IMR-90 (cell line): Measurements from ENCODE around the gene KIAA1614. TPM values are rescaled to one million over a fixed set of nuclear protein-coding genes. Genes with fewer than 3 reads are reported as not detected.

ENCODE experiments used
- ATAC-seq: fragments of 200-7000 bp; cut with Tn5 transposase; 2 replicates; pipeline ENCODE4 v1.9.1; 2020; ENCODE audit warnings: low read depth, mild to moderate bottlenecking, moderate library complexity
- BruUV-seq: library from RNA; stranded (reverse); fragments of 400-500 nt; replicated peaks from 2 replicates; lab custom pipeline; 2021; lab: Mats Ljungman, UMichigan
- CTCF ChIA-PET: fragments of 300-600 bp; formaldehyde crosslinking; extraction: SDS; loops from one replicate; lab custom pipeline; 2021; ENCODE audit warnings: antibody characterized with exemption; lab: Yijun Ruan, JAX
- POLR2A ChIA-PET: fragments of 300-600 bp; sonication (Branson Sonifier 250); formaldehyde crosslinking; loops from one replicate; lab custom pipeline; 2022; ENCODE audit warnings: antibody characterized with exemption; ENCODE audit not compliant: unreplicated experiment; lab: Charles Lee
- DNase-seq: peaks from one replicate; pipeline ENCODE4 v3.0.0; 2013
- H2AFZ ChIP-seq: replicated peaks from 2 replicates; pipeline ENCODE3; 2013; ENCODE audit warnings: low read length, mild to moderate bottlenecking; ENCODE audit not compliant: poor library complexity
- H2AK5ac ChIP-seq: 2 replicates; pipeline ENCODE4 v1.6.1; 2013; ENCODE audit warnings: low read depth, low read length, inconsistent platforms
- H2AK9ac ChIP-seq: replicated peaks from 2 replicates; pipeline ENCODE3; 2013; ENCODE audit warnings: mild to moderate bottlenecking, low read depth, low read length, moderate library complexity; ENCODE audit not compliant: poor library complexity
- H2BK120ac ChIP-seq: 2 replicates; pipeline ENCODE4 v1.6.1; 2013; ENCODE audit warnings: low read depth, low read length, inconsistent platforms
- H2BK15ac ChIP-seq: 3 replicates; pipeline ENCODE4 v1.6.1; 2013; ENCODE audit warnings: low read depth, low read length, inconsistent platforms
- H2BK20ac ChIP-seq: 2 replicates; pipeline ENCODE4 v1.6.1; 2013; ENCODE audit warnings: low read depth, mild to moderate bottlenecking, inconsistent platforms, low read length, moderate library complexity
- H2BK5ac ChIP-seq: 2 replicates; pipeline ENCODE4 v1.6.1; 2013; ENCODE audit warnings: mild to moderate bottlenecking, low read depth, low read length, inconsistent platforms; ENCODE audit not compliant: poor library complexity, severe bottlenecking
- H3K14ac ChIP-seq: replicated peaks from 2 replicates; pipeline ENCODE4 v1.6.1; 2013; ENCODE audit warnings: low read depth, low read length, inconsistent platforms
- H3K18ac ChIP-seq: 2 replicates; pipeline ENCODE4 v1.6.1; 2013; ENCODE audit warnings: low read depth, low read length, control low read depth
- H3K23ac ChIP-seq: 2 replicates; pipeline ENCODE4 v1.6.1; 2013; ENCODE audit warnings: low read depth, low read length, inconsistent platforms
- H3K27ac ChIP-seq: 2 replicates; pipeline ENCODE4 v1.5.1; 2013; ENCODE audit warnings: mild to moderate bottlenecking, control low read depth, low read length; ENCODE audit not compliant: insufficient read depth
- H3K27me3 ChIP-seq: 2 replicates; pipeline ENCODE4 v1.6.1; 2013; ENCODE audit warnings: low read length; ENCODE audit not compliant: control insufficient read depth, insufficient read depth
- H3K36me3 ChIP-seq: 2 replicates; pipeline ENCODE4 v1.6.1; 2013; ENCODE audit warnings: low read length, mixed read lengths; ENCODE audit not compliant: control insufficient read depth, insufficient read depth
- H3K4ac ChIP-seq: 2 replicates; pipeline ENCODE4 v1.6.1; 2013; ENCODE audit warnings: low read depth, low read length, inconsistent platforms
- H3K4me1 ChIP-seq: 2 replicates; pipeline ENCODE4 v1.6.1; 2013; ENCODE audit warnings: low read length, mixed read lengths; ENCODE audit not compliant: control insufficient read depth, insufficient read depth
- H3K4me2 ChIP-seq: 2 replicates; pipeline ENCODE4 v1.6.1; 2013; ENCODE audit warnings: low read depth, mild to moderate bottlenecking, control low read depth, low read length, moderate library complexity
- H3K4me3 ChIP-seq: 2 replicates; pipeline ENCODE4 v1.5.1; 2013; ENCODE audit warnings: low read depth, mild to moderate bottlenecking, control low read depth, low read length, moderate library complexity; ENCODE audit not compliant: insufficient read depth
- H3K56ac ChIP-seq: 2 replicates; pipeline ENCODE4 v1.6.1; 2013; ENCODE audit warnings: low read length, inconsistent platforms; ENCODE audit not compliant: insufficient read depth; ENCODE audit errors: extremely low read depth
- H3K79me1 ChIP-seq, 2 experiments: 2 replicates each; pipeline ENCODE4 v1.6.1; 2013; ENCODE audit warnings: low read length in 2 of 2, inconsistent platforms in 1 of 2, low read depth in 1 of 2
- H3K9ac ChIP-seq: 2 replicates; pipeline ENCODE4 v1.6.1; 2013; ENCODE audit warnings: low read depth, low read length, control low read depth
- H3K9me1 ChIP-seq: 2 replicates; pipeline ENCODE4 v1.6.1; 2013; ENCODE audit warnings: low read length, inconsistent platforms; ENCODE audit not compliant: insufficient read depth
- H3K9me3 ChIP-seq: 2 replicates; pipeline ENCODE4 v1.6.1; 2013; ENCODE audit warnings: low read length; ENCODE audit not compliant: control insufficient read depth, insufficient read depth
- H4K20me1 ChIP-seq: 2 replicates; pipeline ENCODE4 v1.6.1; 2013; ENCODE audit warnings: low read length, inconsistent platforms; ENCODE audit not compliant: insufficient read depth
- H4K5ac ChIP-seq: 2 replicates; pipeline ENCODE4 v1.6.1; 2013; ENCODE audit warnings: mild to moderate bottlenecking, low read depth, low read length, control low read depth
- H4K8ac ChIP-seq, 2 experiments: 2 replicates each; pipeline ENCODE4 v1.6.1; 2013; ENCODE audit warnings: low read depth in 2 of 2, low read length in 2 of 2, control low read depth in 1 of 2, inconsistent platforms in 1 of 2
- H4K91ac ChIP-seq: 2 replicates; pipeline ENCODE4 v1.6.1; 2013; ENCODE audit warnings: low read depth, low read length, inconsistent platforms; ENCODE audit not compliant: insufficient read depth
- BHLHE40 ChIP-seq: fragments of 150-350 bp; IDR thresholded peaks from 2 replicates; pipeline ENCODE4 v1.6.1; 2016; ENCODE audit warnings: mild to moderate bottlenecking, low read depth, low read length
- CEBPB ChIP-seq: IDR thresholded peaks from 2 replicates; pipeline ENCODE4 v1.6.1; 2012; ENCODE audit warnings: low read depth, low read length, improper control_type of control experiment
- CHD1 ChIP-seq: IDR thresholded peaks from 2 replicates; pipeline ENCODE4 v1.6.1; 2012; ENCODE audit warnings: low read depth, low read length, improper control_type of control experiment
- FOS ChIP-seq: fragments of 150-350 bp; IDR thresholded peaks from 2 replicates; pipeline ENCODE4 v1.6.1; 2016; ENCODE audit warnings: low read depth, low read length
- MAFK ChIP-seq: IDR thresholded peaks from 2 replicates; pipeline ENCODE4 v1.6.1; 2012; ENCODE audit warnings: low read depth, low read length, improper control_type of control experiment
- MAZ ChIP-seq: IDR thresholded peaks from 2 replicates; pipeline ENCODE4 v1.6.1; 2012; ENCODE audit warnings: low read depth, mild to moderate bottlenecking, low read length, improper control_type of control experiment, moderate library complexity, borderline replicate concordance
- NFE2L2 ChIP-seq: fragments of 150-350 bp; IDR thresholded peaks from 2 replicates; pipeline ENCODE4 v1.6.1; 2016; ENCODE audit warnings: low read depth, mild to moderate bottlenecking, low read length
- POLR2A ChIP-seq: IDR thresholded peaks from 2 replicates; pipeline ENCODE4 v1.6.1; 2012; ENCODE audit warnings: mild to moderate bottlenecking, low read depth, low read length
- RAD21 ChIP-seq: IDR thresholded peaks from 2 replicates; pipeline ENCODE4 v1.6.1; 2012; ENCODE audit warnings: low read length, improper control_type of control experiment
- RCOR1 ChIP-seq: IDR thresholded peaks from 2 replicates; pipeline ENCODE4 v1.6.1; 2012; ENCODE audit warnings: mild to moderate bottlenecking, low read length, improper control_type of control experiment; ENCODE audit not compliant: insufficient replicate concordance
- RFX5 ChIP-seq: IDR thresholded peaks from 2 replicates; pipeline ENCODE4 v1.8.0; 2012; ENCODE audit warnings: low read depth, mild to moderate bottlenecking, low read length, moderate library complexity
- SMC3 ChIP-seq: fragments of 150-350 bp; IDR thresholded peaks from 2 replicates; pipeline ENCODE4 v1.6.1; 2016; ENCODE audit warnings: low read depth, mild to moderate bottlenecking, antibody characterized with exemption, low read length, moderate library complexity
- WGBS, 2 experiments: methylation state at CpG; one replicate each; pipeline versions ENCODE4 v1.1.5 to v1.1.7; 2013; ENCODE audit warnings: missing lambda C conversion rate in 2 of 2; ENCODE audit not compliant: insufficient read length in 1 of 2; ENCODE audit errors: extremely low coverage in 2 of 2; 5-methylcytosine and 5-hydroxymethylcytosine counted together
- dilution Hi-C: fragments of 300-500 bp; cut with HindIII; formaldehyde crosslinking; loops from one replicate; pipeline ENCODE4 v1.14.3; 2018; ENCODE audit warnings: low sequenced_read_pairs; ENCODE audit not compliant: unreplicated experiment
- in situ Hi-C: fragments of 300-500 bp; cut with MboI; formaldehyde crosslinking; loops from 3 replicates; pipeline ENCODE4 v1.14.3; 2019; ENCODE audit warnings: low sequenced_read_pairs, inconsistent platforms, mixed read lengths
- intact Hi-C: fragments of 100-400 bp; cut with micrococcal nuclease; formaldehyde crosslinking; loops from 2 replicates; pipeline ENCODE4 v1.10.0; 2022
- polyA plus RNA-seq, 3 experiments: library from polyadenylated mRNA; depleted of rRNA; stranded (reverse); fragments of >200 nt; gene quantifications; 2 replicates each; pipeline ENCODE4 v1.2.3, GENCODE V29; 2012; ENCODE audit warnings: low replicate concordance in 1 of 3
- total RNA-seq: library from RNA; depleted of rRNA; stranded (reverse); fragments of >200 nt; gene quantifications from 2 replicates; pipeline ENCODE4 v1.2.3, GENCODE V29; 2012
- TF ChIP-seq, protein P1 (sequence below): fragments of 150-350 bp; IDR thresholded peaks from 2 replicates; pipeline ENCODE4 v1.6.1; 2017; ENCODE audit warnings: mild to moderate bottlenecking, antibody characterized with exemption, low read length, low read depth
- TF ChIP-seq, protein P2 (sequence below): conservative IDR thresholded peaks from 2 replicates; pipeline ENCODE4 v1.5.1; 2012; ENCODE audit warnings: mild to moderate bottlenecking, low read depth, low read length, improper control_type of control experiment
- TF ChIP-seq, protein P3 (sequence below): fragments of 150-350 bp; IDR thresholded peaks from 2 replicates; pipeline ENCODE4 v1.6.1; 2016; ENCODE audit warnings: low read depth, mild to moderate bottlenecking, low read length, moderate library complexity, borderline replicate concordance

The KIAA1614 gene
- total and polyA plus RNA-seq, 2 of the 4 experiments (the other 2 are of a cell fraction): 1.8 to 3.5 TPM

DNA sequence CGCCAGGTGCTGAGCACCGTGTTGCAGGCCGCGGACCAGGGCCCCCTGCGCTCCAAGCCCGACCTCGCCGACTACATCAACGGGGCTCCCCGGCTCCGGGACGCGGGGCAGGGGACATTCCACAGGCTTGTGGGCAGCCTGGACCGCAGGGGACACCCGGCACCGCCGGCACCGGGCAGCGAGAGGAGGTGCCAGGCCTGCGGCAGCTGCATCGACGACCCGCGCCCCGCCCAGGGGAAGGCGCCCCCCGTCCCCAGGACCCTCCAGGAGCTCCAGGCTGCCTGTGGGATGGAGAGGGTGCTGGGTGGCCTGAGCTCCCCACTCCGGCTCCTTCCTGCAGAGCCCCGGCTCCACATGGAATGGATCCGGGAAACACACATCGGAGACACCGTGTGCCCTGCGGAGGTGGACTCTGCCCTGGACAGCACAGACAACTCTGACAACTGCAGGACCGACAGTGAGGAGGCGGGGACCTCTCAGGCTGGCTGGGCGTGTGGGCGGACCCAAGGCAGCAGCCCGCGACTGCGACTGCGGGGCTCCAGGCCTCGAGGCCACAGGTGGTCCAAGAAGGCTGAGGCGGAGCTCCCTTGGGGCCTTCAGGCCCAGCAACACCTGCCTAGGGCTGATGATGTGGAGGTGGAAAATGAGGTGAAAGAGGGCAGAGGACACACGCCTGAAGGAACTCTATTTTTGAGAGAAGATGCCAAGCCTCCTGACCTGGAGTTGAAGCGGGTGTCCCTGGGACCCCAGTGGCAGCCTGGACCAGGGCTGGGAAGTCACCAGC, 22.8 kb downstream of the KIAA1614 start:
- no peak overlapping the region for H3K4me2 ChIP-seq
- H3K27me3 ChIP-seq: no peaks in the 10 kb centered on the region
- no peak overlapping the region for H3K14ac ChIP-seq
- ChIA-PET POLR2A (no interaction called here), CTCF (no interaction called here)
- H2AFZ ChIP-seq: no peak overlapping the region
- no peak overlapping the region for H2BK15ac ChIP-seq
- H2BK20ac ChIP-seq: no peak overlapping the region
- in situ Hi-C loops (no loop called here), intact Hi-C loops (no loop called here), dilution Hi-C loops (no loop called here)
- no peak for DNase-seq
- H3K79me1 ChIP-seq: no peaks in the 10 kb centered on the region
- H3K9ac ChIP-seq: no peak overlapping the region
- H3K27ac ChIP-seq: no peak overlapping the region
- no peak overlapping the region for H4K91ac ChIP-seq
- no peak overlapping the region for H2BK120ac ChIP-seq
- H4K5ac ChIP-seq: no peak overlapping the region
- H3K4me3 ChIP-seq: no peak overlapping the region
- no peaks in the 10 kb centered on the region for H3K9me3 ChIP-seq
- BruUV-seq: no TSS peak
- no peak overlapping the region for H2AK5ac ChIP-seq
- no peak overlapping the region for H3K4ac ChIP-seq
- 87% methylated on average over 30 of the region's 45 CpGs; no CpG with 5 or more reads in 1 of the 2 experiments for WGBS, 2 experiments
- H3K36me3 ChIP-seq: peaks cover 25% of the 10 kb centered on the region; the same call in 1 of the 2 replicates
- H3K23ac ChIP-seq: no peak overlapping the region
- H4K20me1 ChIP-seq: no peaks in the 10 kb centered on the region
- no peak overlapping the region for H2BK5ac ChIP-seq
- no peak overlapping the region for H2AK9ac ChIP-seq
- no peak overlapping the region for H3K56ac ChIP-seq
- H4K8ac ChIP-seq: no peak overlapping the region
- ATAC-seq: no peak
- H3K18ac ChIP-seq: no peak overlapping the region
- peaks cover 4% of the 10 kb centered on the region; the same call in 1 of the 2 replicates for H3K9me1 ChIP-seq
- H3K4me1 ChIP-seq: no peaks in the 10 kb centered on the region
- TF ChIP-seq MAZ (no peak), MAFK (no peak), SMC3 (no peak), BHLHE40 (no peak), CHD1 (no peak), RAD21 (no peak), NFE2L2 (no peak), RCOR1 (no peak), CEBPB (no peak), RFX5 (no peak), POLR2A (no peak), FOS (no peak)
- TF ChIP-seq, protein P1, sequence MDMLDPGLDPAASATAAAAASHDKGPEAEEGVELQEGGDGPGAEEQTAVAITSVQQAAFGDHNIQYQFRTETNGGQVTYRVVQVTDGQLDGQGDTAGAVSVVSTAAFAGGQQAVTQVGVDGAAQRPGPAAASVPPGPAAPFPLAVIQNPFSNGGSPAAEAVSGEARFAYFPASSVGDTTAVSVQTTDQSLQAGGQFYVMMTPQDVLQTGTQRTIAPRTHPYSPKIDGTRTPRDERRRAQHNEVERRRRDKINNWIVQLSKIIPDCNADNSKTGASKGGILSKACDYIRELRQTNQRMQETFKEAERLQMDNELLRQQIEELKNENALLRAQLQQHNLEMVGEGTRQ: no peak
- TF ChIP-seq, protein P2, sequence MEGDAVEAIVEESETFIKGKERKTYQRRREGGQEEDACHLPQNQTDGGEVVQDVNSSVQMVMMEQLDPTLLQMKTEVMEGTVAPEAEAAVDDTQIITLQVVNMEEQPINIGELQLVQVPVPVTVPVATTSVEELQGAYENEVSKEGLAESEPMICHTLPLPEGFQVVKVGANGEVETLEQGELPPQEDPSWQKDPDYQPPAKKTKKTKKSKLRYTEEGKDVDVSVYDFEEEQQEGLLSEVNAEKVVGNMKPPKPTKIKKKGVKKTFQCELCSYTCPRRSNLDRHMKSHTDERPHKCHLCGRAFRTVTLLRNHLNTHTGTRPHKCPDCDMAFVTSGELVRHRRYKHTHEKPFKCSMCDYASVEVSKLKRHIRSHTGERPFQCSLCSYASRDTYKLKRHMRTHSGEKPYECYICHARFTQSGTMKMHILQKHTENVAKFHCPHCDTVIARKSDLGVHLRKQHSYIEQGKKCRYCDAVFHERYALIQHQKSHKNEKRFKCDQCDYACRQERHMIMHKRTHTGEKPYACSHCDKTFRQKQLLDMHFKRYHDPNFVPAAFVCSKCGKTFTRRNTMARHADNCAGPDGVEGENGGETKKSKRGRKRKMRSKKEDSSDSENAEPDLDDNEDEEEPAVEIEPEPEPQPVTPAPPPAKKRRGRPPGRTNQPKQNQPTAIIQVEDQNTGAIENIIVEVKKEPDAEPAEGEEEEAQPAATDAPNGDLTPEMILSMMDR: no peak
- TF ChIP-seq, protein P3, sequence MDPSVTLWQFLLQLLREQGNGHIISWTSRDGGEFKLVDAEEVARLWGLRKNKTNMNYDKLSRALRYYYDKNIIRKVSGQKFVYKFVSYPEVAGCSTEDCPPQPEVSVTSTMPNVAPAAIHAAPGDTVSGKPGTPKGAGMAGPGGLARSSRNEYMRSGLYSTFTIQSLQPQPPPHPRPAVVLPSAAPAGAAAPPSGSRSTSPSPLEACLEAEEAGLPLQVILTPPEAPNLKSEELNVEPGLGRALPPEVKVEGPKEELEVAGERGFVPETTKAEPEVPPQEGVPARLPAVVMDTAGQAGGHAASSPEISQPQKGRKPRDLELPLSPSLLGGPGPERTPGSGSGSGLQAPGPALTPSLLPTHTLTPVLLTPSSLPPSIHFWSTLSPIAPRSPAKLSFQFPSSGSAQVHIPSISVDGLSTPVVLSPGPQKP: no peak
